ENCODE measurements around the gene RBM20.

DNA sequence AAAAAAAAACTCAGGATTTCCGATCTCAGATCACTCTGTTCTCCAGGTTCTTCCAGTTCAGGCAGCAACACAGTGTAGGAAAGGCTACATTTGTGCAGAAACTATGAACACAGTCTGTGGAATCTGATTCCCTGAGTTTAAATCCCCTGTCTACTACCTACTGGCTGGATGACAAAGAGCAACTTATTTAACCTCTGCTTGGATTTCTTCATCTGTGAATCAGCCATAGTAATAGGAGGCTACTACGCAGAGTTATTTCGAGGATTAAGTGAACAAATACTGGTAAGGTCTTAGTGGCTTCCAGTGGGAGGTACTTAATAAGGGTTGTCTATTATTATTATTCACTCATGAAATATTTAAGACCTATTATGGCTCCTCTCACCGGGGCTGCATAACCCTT, 183.3 kb downstream of the RBM20 start:
- no peak for TF ChIP-seq POLR2A (IDR thresholded peaks at IDR 0.05)
- TF ChIP-seq, protein P1, sequence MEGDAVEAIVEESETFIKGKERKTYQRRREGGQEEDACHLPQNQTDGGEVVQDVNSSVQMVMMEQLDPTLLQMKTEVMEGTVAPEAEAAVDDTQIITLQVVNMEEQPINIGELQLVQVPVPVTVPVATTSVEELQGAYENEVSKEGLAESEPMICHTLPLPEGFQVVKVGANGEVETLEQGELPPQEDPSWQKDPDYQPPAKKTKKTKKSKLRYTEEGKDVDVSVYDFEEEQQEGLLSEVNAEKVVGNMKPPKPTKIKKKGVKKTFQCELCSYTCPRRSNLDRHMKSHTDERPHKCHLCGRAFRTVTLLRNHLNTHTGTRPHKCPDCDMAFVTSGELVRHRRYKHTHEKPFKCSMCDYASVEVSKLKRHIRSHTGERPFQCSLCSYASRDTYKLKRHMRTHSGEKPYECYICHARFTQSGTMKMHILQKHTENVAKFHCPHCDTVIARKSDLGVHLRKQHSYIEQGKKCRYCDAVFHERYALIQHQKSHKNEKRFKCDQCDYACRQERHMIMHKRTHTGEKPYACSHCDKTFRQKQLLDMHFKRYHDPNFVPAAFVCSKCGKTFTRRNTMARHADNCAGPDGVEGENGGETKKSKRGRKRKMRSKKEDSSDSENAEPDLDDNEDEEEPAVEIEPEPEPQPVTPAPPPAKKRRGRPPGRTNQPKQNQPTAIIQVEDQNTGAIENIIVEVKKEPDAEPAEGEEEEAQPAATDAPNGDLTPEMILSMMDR (IDR thresholded peaks at IDR 0.05): no peak
